Endothelial cell (in vitro differentiated cells): ENCODE measurements around the gene NELL1. TPM values are rescaled to one million over a fixed set of nuclear protein-coding genes. Genes with fewer than 3 reads are reported as not detected.

ENCODE experiments used
- DNase-seq: peaks from one replicate; pipeline ENCODE4 v3.0.0; 2021; ENCODE audit warnings: low spot score
- H3K27ac Mint-ChIP-seq: one replicate; pipeline ENCODE4 v1.8.0; 2021; ENCODE audit warnings: mixed read lengths, inconsistent platforms; ENCODE audit not compliant: unreplicated experiment
- H3K27me3 Mint-ChIP-seq: one replicate; pipeline ENCODE4 v1.8.0; 2021; ENCODE audit warnings: mild to moderate bottlenecking, moderate library complexity, mixed read lengths, inconsistent platforms; ENCODE audit not compliant: unreplicated experiment
- H3K36me3 Mint-ChIP-seq: one replicate; pipeline ENCODE4 v1.8.0; 2021; ENCODE audit warnings: mild to moderate bottlenecking, low read depth, mixed read lengths, inconsistent platforms; ENCODE audit not compliant: unreplicated experiment
- H3K4me1 Mint-ChIP-seq: one replicate; pipeline ENCODE4 v1.8.0; 2021; ENCODE audit warnings: mild to moderate bottlenecking, mixed read lengths, inconsistent platforms; ENCODE audit not compliant: unreplicated experiment
- H3K4me3 Mint-ChIP-seq: one replicate; pipeline ENCODE4 v1.8.0; 2021; ENCODE audit warnings: mild to moderate bottlenecking, mixed read lengths, inconsistent platforms; ENCODE audit not compliant: unreplicated experiment
- H3K9me3 Mint-ChIP-seq: one replicate; pipeline ENCODE4 v1.8.0; 2021; ENCODE audit warnings: mixed read lengths, inconsistent platforms; ENCODE audit not compliant: unreplicated experiment
- total RNA-seq: library from RNA; stranded (reverse); fragmentation: NEBNext Ultra II Directional; extraction: Animal tissue kit (Norgen Biotek cat#: 25700); gene quantifications from one replicate; pipeline ENCODE4 v1.2.1, GENCODE V29; 2021; ENCODE audit not compliant: unreplicated experiment
- TF ChIP-seq, protein P1 (sequence below): fragments of 200-600 bp; sonication (generic); IDR thresholded peaks from one replicate; pipeline ENCODE4 v1.5.0; 2021; ENCODE audit warnings: antibody characterized with exemption; ENCODE audit not compliant: unreplicated experiment

The NELL1 gene
- total RNA-seq, 1 donor from 2014 or later: 0.26 TPM

DNA sequence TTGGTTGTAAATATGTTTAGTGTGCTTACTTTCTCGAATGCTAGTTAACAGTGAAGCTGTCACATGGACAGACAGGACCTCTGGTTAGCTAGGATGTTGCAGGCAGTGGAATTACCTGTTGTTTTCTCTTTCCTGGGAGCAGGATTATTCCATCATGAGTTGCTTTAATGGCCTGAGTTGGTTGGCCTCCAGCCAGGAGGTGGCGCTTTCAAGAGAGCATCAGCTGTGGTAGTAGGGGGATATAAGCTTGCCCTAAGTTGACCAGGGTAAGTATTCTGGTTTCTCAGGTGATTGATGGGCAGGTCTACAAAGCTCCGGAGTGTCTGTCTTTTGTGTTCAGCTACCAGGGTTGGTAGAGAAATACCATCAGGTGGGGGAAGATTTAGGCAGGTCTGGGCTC, 43.5 kb downstream of the NELL1 start:
- H3K27me3 Mint-ChIP-seq: no peaks in the 10 kb centered on the region
- no peak for DNase-seq
- H3K4me1 Mint-ChIP-seq: no peaks in the 10 kb centered on the region
- no peaks in the 10 kb centered on the region for H3K9me3 Mint-ChIP-seq
- H3K27ac Mint-ChIP-seq: no peak overlapping the region
- no peak overlapping the region for H3K4me3 Mint-ChIP-seq
- H3K36me3 Mint-ChIP-seq: no peaks in the 10 kb centered on the region
- TF ChIP-seq, protein P1, sequence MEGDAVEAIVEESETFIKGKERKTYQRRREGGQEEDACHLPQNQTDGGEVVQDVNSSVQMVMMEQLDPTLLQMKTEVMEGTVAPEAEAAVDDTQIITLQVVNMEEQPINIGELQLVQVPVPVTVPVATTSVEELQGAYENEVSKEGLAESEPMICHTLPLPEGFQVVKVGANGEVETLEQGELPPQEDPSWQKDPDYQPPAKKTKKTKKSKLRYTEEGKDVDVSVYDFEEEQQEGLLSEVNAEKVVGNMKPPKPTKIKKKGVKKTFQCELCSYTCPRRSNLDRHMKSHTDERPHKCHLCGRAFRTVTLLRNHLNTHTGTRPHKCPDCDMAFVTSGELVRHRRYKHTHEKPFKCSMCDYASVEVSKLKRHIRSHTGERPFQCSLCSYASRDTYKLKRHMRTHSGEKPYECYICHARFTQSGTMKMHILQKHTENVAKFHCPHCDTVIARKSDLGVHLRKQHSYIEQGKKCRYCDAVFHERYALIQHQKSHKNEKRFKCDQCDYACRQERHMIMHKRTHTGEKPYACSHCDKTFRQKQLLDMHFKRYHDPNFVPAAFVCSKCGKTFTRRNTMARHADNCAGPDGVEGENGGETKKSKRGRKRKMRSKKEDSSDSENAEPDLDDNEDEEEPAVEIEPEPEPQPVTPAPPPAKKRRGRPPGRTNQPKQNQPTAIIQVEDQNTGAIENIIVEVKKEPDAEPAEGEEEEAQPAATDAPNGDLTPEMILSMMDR: no peak

- DNase-seq: no peak
- Mint-ChIP-seq H3K9me3 (no peaks in the 10 kb centered on the region), H3K4me1 (no peaks in the 10 kb centered on the region), H3K27ac (no peak overlapping the region), H3K27me3 (no peaks in the 10 kb centered on the region), H3K36me3 (no peaks in the 10 kb centered on the region), H3K4me3 (no peak overlapping the region)
- TF ChIP-seq, protein P1: no peak
Observed at GRCh38 chr11:20715464-20715863, 46.1 kb downstream of the NELL1 start.

DNA sequence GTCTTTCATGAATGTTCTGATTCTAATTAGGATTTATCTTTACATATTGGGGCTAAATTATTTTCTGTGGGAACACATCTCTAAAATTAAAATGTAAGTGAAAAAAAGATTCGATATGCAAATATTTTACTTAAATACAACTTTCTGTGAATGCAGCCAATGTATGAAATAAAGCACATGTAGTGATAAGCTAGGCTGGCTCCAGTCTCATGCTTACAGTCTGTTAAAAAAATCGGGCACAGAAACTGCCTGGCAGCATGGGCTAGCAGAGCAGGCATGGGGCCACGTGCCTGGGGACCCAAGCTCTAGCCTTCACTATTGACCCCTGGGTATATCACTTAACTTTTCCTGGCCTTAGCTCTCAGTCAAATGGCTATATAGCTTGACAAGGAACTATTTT, 46.5 kb downstream of the NELL1 start:
- H3K9me3 Mint-ChIP-seq: no peaks in the 10 kb centered on the region
- H3K27me3 Mint-ChIP-seq: peaks cover 1% of the 10 kb centered on the region
- no peak overlapping the region for H3K4me3 Mint-ChIP-seq
- TF ChIP-seq, protein P1: no peak
- no peaks in the 10 kb centered on the region for H3K36me3 Mint-ChIP-seq
- H3K4me1 Mint-ChIP-seq: no peaks in the 10 kb centered on the region
- DNase-seq: no peak
- H3K27ac Mint-ChIP-seq: no peak overlapping the region

GRCh38 chr11:20719821-20720220, 50.4 kb downstream of the NELL1 start:
- Mint-ChIP-seq H3K27me3 (peaks cover 1% of the 10 kb centered on the region), H3K4me1 (no peaks in the 10 kb centered on the region), H3K4me3 (no peak overlapping the region), H3K9me3 (no peaks in the 10 kb centered on the region), H3K36me3 (no peaks in the 10 kb centered on the region), H3K27ac (no peak overlapping the region)
- TF ChIP-seq, protein P1: no peak
- DNase-seq: no peak

DNA sequence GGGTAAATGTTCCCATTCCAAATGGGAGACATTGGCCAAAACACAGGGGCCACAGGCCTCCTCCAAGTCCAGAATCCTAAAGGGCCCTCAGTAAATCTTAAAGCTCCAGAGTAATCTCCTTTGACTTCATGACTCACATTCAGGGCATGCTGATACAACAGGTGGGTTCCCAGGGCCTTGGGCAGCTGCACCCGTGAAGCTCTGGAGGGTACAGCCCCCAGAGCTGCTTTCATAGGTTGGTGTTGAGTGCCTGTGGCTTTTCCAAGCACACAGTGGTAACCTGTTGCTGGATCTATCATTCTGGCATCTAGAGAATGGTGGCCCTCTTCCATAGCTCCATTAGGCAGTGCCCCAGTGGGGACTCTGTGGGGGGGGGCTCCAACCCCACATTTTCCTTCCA, 54.0 kb downstream of the NELL1 start:
- Mint-ChIP-seq H3K4me3 (no peak overlapping the region), H3K27ac (no peak overlapping the region), H3K9me3 (no peaks in the 10 kb centered on the region), H3K36me3 (no peaks in the 10 kb centered on the region), H3K4me1 (no peaks in the 10 kb centered on the region), H3K27me3 (peaks cover 1% of the 10 kb centered on the region)
- no peak for DNase-seq
- TF ChIP-seq, protein P1: no peak
